ENCODE data around the gene SKIC2.

Gene SKIC2

GRCh38 chr6:31945507-31946369, 13.2 kb upstream of the SKIC2 start, which contains the start of gene CFB:
TSS of gene CFB (plus strand) at chr6:31946095. CDS start at chr6:31946222, 127 bp downstream.
- DNase-seq: peak; percentile 27

- DNase-seq: no peak
These were observed 12.5 kb upstream of the SKIC2 start for GRCh38 chr6:31946370-31946885.

- DNase-seq: no peak
These were observed 11.8 kb upstream of the SKIC2 start for GRCh38 chr6:31947070-31947675.

GRCh38 chr6:31947864-31948263, 11.1 kb upstream of the SKIC2 start:
- no peak for DNase-seq

- no peak for DNase-seq
These were observed 10.7 kb upstream of the SKIC2 start for GRCh38 chr6:31948306-31948705.

GRCh38 chr6:31948753-31949413, 10.1 kb upstream of the SKIC2 start:
- no peak for DNase-seq

- no peak for DNase-seq
These were observed 8.9 kb upstream of the SKIC2 start for GRCh38 chr6:31949926-31950548.

GRCh38 chr6:31952140-31952805, 6.7 kb upstream of the SKIC2 start:
- DNase-seq: peak; percentile 52

GRCh38 chr6:31952890-31953289, 6.1 kb upstream of the SKIC2 start:
- DNase-seq: no peak

- DNase-seq: no peak
These were observed 4.5 kb upstream of the SKIC2 start for GRCh38 chr6:31954511-31954910.

GRCh38 chr6:31956796-31957195, 2.2 kb upstream of the SKIC2 start:
- no peak for DNase-seq

- DNase-seq: no peak
These were observed 599 bp upstream of the SKIC2 start for GRCh38 chr6:31958412-31958740.

GRCh38 chr6:31961616-31962015, 2.6 kb downstream of the SKIC2 start:
- DNase-seq: no peak

- no peak for DNase-seq
These were observed 4.9 kb downstream of the SKIC2 start for GRCh38 chr6:31963921-31964320.

- no peak for DNase-seq
These were observed 6.7 kb downstream of the SKIC2 start for GRCh38 chr6:31965700-31966099.

- no peak for DNase-seq
These were observed 7.5 kb downstream of the SKIC2 start for GRCh38 chr6:31966506-31966905.

GRCh38 chr6:31966997-31967925, 8.3 kb downstream of the SKIC2 start:
- DNase-seq: no peak

- DNase-seq: no peak
These were observed 8.9 kb downstream of the SKIC2 start for GRCh38 chr6:31967926-31968320.

- DNase-seq: no peak
These were observed 9.4 kb downstream of the SKIC2 start for GRCh38 chr6:31968326-31968725.

- no peak for DNase-seq
These were observed 10.1 kb downstream of the SKIC2 start for GRCh38 chr6:31968791-31969711.
